Measurements from ENCODE around the gene SLC66A3.

Gene SLC66A3

GRCh38 chr2:11227595-11227994, 72.3 kb downstream of the SLC66A3 start:
- no peaks in the 10 kb centered on the region for H3K27me3 ChIP-seq (ENCODE audit: control insufficient read depth, insufficient read depth, low read length)
- H3K4me3 ChIP-seq (ENCODE audit: low read length): no peak overlapping the region
- no peaks in the 10 kb centered on the region for H3K4me1 ChIP-seq (ENCODE audit: control insufficient read depth, insufficient read depth, low read length)
- H3K36me3 ChIP-seq (ENCODE audit: insufficient read depth, low read length): peaks cover 17% of the 10 kb centered on the region
- no peak overlapping the region for H3K4me2 ChIP-seq (ENCODE audit: low read length)
- H3K9me3 ChIP-seq (replicated peaks; ENCODE audit: low read length): no peaks in the 10 kb centered on the region
- no peak overlapping the region for H3K9ac ChIP-seq (ENCODE audit: low read depth, low read length)
